ENCODE data around the gene RGL1.

RGL1 gene

GRCh38 chr1:183918589-183918988 lies 113.7 kb downstream of the RGL1 start:
- no peak for DNase-seq

DNA sequence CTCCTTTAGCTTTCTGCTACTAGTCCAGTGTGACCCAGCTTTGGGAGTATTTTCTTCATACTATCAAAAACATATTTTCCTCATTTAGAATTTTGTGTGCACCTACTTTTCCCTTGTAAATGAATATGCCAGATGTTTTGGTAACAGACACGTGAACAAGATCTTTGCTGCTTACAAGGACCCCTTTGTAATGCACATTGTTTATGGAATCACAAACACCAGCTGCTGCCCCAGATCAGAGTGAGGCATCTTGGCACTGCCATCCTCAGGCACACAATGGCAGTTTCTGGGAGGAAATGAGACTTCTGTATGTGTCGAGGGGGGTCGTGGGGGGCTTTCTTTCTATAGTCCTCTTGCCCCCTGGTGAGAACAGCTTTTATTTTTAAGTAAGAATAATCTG lies 115.7 kb downstream of the RGL1 start:
- no peak for DNase-seq

DNA sequence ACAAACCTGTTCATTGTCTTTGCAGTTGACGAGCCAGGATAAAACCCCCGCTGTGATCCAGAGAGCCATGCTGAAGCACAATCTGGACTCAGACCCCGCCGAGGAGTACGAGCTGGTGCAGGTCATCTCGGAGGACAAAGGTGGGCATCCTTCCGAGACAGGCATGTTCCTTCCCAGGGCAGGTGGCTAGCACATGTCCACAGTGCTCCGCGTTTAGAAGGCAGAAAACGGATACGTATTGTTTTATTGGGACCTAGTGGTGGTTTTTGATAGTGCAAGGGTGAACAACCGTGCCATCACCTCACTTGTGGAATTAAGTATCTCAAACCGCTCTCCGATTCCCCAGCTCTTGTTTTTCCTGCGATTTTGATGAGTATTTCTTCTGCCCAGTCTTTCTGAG lies 117.3 kb downstream of the RGL1 start:
- DNase-seq: no peak

DNA sequence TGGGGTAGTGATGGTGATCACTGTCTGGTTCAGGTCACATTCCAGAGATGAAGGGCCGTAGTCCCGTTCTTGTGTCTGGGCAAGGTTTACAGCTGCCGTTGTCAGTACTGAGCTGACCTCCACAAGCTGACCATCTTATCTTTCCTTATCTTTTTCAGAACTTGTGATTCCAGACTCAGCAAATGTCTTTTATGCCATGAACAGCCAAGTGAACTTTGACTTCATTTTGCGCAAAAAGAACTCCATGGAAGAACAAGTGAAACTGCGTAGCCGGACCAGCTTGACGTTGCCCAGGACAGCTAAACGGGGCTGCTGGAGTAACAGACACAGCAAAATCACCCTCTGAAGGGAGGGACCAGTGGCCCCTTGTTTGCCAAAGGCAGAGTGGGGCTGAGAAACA lies 121.0 kb downstream of the RGL1 start:
- no peak for DNase-seq

- no peak for DNase-seq
Measured at GRCh38 chr1:183926983-183927382, 122.1 kb downstream of the RGL1 start.

DNA sequence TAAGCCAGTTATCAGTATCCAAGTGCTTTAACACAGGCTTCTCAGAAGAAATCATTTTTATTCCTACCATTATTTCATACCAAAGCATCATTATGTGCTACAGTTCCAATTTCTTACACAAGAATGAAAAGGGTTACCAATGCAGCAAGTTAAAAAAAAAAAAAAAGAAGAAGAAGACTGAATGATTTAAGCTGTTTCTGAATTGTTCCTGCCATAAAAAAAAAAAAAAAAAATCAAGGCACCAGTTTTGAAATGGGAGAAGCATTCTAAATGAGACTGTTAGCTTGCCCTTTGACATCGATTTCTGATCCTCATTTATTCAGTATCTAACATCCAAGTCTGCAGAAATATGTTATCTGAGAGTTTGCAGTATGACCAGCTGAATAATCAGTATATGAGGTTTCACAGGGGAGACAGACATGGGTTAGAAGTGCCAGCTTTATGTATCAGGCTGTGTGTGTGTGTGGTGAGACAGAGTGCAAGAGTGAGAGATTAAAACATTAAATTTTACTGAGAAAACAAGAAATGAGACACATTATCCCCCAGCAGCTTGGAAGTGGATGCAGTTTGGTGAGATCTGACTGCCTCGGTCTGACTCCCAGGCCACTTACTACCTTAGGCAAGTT lies 126.8 kb downstream of the RGL1 start:
- DNase-seq: no peak

DNA sequence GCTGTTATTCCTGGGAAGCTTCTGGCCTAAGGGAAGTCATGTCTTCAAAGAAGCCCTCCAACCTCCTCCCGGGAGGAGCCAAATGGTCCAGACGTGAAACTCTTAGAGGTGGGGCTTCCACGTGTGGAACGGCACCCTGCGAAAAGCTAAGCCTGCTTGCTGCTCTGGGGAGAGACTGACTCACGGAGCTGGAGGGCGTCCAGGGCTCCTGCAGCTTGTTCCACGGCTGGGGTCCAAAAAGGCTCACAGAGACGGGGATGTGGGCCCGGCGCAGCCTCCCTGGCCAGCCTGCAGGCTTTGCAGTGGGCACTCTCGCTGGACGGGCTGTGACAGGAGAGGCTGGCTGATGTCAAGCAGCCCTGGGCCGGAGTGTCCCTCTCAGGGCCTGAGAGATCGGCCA lies 127.5 kb downstream of the RGL1 start:
- DNase-seq: no peak

DNA sequence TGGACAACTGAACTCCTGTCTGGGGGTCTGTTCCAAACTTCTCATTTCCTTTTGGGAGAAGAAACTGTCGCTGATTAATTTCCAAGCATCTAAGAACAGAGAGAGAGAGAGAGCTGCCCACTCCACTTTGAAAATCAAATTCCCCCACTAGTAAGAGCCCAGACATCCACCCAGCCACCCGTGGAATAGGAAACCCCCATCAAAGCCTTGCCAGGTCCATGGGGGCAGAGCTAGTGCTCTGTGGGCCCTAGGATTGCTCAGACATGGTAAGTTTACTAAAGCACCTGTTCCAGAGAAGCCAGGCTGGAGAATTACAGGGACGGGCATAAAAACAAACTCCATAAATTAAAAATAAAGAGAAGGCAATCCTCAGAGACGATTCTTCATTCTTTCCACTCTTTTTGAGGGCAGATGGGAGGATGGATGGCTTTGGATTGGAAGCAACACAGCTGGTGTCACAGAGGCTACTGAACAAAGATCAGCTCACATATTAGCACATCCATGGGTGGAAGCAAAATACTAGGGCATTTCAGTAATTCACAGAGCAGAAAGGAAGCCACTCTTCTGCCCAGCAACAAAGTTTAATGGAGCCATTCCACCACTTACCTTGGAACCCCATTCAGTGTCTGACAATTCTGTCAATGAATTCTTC lies 128.7 kb downstream of the RGL1 start:
- DNase-seq: no peak

DNA sequence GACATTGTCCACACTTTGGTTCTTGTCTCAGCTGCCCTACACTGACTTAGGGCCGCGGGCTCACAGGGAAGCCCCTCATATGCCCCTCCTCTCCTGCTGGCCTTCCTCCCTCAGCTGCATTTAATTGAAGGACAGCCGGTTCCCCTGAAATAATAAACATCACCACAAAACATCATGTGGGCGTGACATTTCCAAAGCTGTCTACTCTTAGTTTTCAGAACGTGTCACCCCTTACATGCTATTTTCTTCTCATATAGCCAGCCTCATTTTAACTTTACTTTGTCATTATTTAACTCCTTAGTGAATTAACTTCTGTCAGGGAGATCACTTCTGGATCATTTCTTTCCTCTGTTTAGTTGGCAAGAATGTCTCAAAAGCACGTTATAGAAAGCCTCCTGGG lies 129.4 kb downstream of the RGL1 start:
- no peak for DNase-seq

DNA sequence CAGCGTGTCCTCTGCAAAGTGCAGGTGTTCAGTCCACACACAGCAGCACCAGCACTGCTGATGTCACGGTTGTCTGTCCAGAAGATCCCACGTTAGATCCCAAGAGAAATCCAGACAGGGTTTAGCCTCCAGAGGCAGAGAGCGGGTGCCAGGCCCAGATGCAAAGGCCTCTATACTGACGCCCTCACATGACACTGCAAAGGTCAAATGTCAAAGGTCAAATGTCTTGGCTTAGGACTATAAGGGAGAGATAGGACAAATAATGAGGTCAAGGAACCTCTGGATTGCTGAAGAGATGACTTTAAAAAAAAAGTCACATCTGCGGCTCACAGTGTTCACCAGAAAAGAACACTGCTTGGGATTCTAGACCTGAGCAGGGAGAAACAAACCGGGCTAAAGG lies 131.1 kb downstream of the RGL1 start:
- DNase-seq: no peak

DNA sequence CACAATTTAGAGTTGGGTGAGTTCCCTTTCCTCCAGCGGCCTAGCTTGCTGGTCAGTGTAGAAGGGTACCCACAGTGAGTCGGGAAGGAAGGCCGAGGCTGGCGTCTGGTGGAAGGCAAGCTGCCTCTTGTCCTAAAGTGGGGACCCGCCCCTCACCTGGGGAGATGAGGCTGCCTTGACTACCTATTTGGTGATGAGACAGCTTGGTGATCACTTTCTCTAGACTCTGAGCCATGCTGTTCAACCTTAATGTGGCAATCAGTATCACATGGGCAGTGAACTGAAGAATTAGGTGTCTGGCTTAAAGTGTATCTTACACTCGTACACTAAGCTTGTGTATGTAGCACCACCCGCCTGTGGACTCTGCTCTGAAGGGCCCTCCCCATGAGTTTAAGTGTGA lies 131.9 kb downstream of the RGL1 start:
- DNase-seq: peak in 1 of 2 donors; percentile 12

GRCh38 chr1:183937611-183938010 lies 132.7 kb downstream of the RGL1 start:
- no peak for DNase-seq

DNA sequence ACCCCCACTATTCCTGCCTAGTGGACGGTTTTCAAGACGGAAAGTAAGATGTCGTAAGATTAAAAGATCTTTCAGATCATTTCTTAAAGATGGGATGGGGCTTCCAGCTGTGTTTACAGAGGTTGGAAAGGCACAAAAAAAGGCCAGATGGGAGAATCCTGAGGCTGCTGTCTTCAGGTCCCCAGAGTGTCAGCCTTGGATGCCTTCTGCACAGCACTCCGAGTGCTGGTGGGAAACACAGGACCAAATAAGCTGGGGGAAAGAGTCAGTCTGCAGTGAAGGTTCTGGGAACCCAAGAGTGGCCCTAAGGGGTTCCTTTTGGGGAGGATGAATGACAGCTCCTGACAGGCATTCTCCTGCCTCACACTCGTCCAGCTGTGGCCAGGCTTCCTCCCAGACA lies 136.1 kb downstream of the RGL1 start:
- no peak for DNase-seq

- DNase-seq: peak; percentile 34 to 39
Measured at GRCh38 chr1:183942933-183943693, 138.2 kb downstream of the RGL1 start.

GRCh38 chr1:183945428-183946319 lies 140.8 kb downstream of the RGL1 start:
- DNase-seq: peak; percentile 52 to 68

- no peak for DNase-seq
Measured at GRCh38 chr1:183946320-183946613, 141.3 kb downstream of the RGL1 start.

- DNase-seq: no peak
Measured at GRCh38 chr1:183947988-183948387, 143.1 kb downstream of the RGL1 start.

GRCh38 chr1:183952101-183952500 lies 147.2 kb downstream of the RGL1 start:
- peak in 1 of 2 donors; percentile 50 for DNase-seq

DNA sequence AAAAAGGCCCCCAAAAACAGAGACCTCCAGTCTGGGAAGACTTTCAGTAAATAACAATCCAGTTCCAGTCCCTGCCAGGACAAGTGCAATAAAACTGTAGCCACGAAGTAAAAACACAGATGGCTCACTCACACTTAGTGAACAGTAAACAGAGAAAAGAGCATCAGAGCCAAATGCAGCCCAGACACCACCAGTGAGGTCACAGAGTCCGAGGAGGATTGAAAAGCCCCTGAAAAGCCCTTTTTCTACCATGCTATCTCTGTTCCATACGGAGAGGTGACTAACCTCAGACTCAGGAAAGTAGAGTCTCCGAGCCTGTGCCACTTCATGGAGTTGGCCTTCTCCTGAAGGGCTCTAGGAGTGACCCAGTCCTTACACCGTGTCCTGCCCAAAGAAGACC lies 148.1 kb downstream of the RGL1 start:
- DNase-seq: no peak

- DNase-seq: no peak
Measured at GRCh38 chr1:183954496-183954895, 149.6 kb downstream of the RGL1 start.

DNA sequence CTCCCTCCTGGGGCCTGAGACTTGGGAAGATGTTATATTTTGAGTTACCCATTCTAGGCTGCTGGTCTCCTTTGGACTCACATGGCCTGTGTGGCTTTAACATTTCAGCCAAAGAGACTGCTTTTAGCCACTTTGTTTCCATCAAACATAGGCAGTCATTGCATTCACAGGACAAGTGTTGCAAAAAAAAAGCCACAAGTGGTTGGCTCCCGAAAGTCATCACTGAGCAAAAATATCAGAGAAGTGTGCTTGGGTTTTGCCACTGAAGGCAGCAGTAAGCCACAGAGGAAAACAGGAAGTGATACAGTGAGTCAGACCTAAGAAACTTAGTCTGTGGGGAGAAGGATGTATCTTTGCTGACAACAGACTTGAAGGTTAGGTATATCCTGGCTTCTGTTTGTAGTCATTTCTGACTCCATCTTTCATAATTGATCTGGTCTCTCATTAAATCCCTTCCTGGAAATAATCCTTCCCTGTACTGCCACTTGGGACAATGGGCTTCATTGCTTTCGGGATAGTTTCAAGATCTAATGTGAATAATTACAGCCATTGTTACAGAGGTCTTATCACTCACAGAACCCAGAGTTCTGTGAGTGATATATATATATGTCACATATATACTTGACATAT lies 151.8 kb downstream of the RGL1 start:
- DNase-seq: peak; percentile 93 to 94

GRCh38 chr1:183957216-183957830 lies 152.4 kb downstream of the RGL1 start:
- DNase-seq: no peak

Data from inflammatory macrophage (primary cell).